Measurements from ENCODE around the gene PCDHA4. TPM values are rescaled to one million over a fixed set of nuclear protein-coding genes. Genes with fewer than 3 reads are reported as not detected.
A peak's percentile ranks its signal among the peaks of the same experiment; 100 is the strongest.
"Not testable (repeated sequence)": the region's sequence is repeated elsewhere in the genome, so short reads cannot be mapped to it uniquely, and the experiment has no call there.

PCDHA4 gene
- polyA plus RNA-seq, 2 of the 4 experiments (the other 2 are of a cell fraction), result 1.9 to 3.3 TPM

DNA sequence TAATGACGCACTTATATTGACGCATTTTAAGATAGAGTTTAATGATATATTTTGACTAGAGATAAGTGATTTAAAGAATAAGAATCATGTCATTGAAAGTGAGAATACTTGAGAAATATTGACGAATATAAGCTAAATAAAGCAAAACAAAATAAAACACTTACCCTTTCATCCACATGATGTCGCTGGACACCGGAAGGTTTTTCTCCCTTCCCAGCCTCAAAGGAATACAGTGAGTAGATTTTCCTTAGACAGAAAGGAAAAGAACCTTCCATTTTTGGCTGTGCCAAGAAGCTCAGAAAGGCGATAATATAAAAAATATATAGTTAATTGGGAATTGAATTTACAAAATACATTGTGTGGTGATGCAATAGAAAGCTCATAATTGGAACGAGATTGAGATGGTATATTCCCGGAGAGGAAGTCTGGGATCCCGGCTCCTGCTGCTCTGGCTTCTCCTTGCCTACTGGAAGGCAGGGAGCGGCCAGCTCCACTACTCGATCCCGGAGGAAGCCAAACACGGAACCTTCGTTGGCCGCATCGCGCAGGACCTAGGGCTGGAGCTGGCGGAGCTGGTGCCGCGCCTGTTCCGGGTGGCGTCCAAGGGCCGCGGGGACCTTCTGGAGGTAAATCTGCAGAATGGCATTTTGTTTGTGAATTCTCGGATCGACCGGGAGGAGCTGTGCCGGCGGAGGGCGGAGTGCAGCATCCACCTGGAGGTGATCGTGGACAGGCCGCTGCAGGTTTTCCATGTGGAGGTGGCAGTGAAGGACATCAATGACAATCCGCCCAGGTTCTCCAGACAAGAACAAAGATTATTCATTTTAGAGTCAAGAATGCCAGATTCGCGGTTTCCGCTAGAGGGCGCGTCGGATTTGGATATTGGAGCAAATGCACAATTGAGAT lies 14.8 kb downstream of the PCDHA4 start, which contains the start of gene PCDHA5 (continued):
- no peak for TF ChIP-seq ATOH8 (CRISPR knock-in tag; IDR thresholded peaks at IDR 0.05; ENCODE audit: low read depth)
- TF ChIP-seq PHF8 (IDR thresholded peaks at IDR 0.05; ENCODE audit: borderline replicate concordance, low read depth), result no peak
- TF ChIP-seq, protein P1, sequence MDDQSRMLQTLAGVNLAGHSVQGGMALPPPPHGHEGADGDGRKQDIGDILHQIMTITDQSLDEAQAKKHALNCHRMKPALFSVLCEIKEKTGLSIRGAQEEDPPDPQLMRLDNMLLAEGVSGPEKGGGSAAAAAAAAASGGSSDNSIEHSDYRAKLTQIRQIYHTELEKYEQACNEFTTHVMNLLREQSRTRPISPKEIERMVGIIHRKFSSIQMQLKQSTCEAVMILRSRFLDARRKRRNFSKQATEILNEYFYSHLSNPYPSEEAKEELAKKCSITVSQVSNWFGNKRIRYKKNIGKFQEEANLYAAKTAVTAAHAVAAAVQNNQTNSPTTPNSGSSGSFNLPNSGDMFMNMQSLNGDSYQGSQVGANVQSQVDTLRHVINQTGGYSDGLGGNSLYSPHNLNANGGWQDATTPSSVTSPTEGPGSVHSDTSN (IDR thresholded peaks at IDR 0.05), result no peak
- TF ChIP-seq RAD21 (conservative IDR thresholded peaks at IDR 0.05 in 1 of 2, IDR thresholded peaks at IDR 0.05 in 1 of 2), result peak; percentile 43 to 65; a peak in 4 of 5 replicates
- peak; percentile 51 for TF ChIP-seq MAFK (IDR thresholded peaks at IDR 0.05; ENCODE audit: partially characterized antibody)
- peak; percentile 28; the same call in 1 of the 2 replicates for TF ChIP-seq MAX (IDR thresholded peaks at IDR 0.05)
- TF ChIP-seq ZNF302 (CRISPR knock-in tag; IDR thresholded peaks at IDR 0.05), result no peak

DNA sequence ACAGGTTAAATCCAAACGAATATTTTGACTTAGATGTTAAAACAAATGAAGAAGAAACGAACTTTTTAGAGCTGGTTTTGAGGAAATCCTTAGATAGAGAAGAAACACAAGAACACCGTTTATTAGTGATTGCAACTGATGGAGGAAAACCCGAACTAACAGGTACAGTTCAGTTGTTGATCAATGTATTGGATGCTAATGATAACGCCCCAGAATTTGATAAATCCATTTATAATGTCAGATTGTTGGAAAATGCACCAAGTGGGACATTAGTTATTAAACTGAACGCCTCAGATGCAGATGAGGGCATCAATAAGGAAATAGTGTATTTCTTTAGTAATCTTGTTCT lies 15.4 kb downstream of the PCDHA4 start:
- ATAC-seq (no peak), DNase-seq (ENCODE audit: low read depth in 1 of 2, low spot score in 1 of 2) (no peak), FAIRE-seq (no peak)
- Histone ChIP-seq H3K4me1 (no peaks in the 10 kb centered on the region), H3K4me2 (peak overlapping the region; percentile 70), H3K27ac (no peak overlapping the region), H3K9me3 (no peaks in the 10 kb centered on the region), H3K4me3 (peak overlapping the region; percentile 57)
- no peak for TF ChIP-seq ZC3H11A (IDR thresholded peaks at IDR 0.05)
- no peak for TF ChIP-seq ZSCAN20 (CRISPR knock-in tag; IDR thresholded peaks at IDR 0.05)
- TF ChIP-seq BHLHE40 (IDR thresholded peaks at IDR 0.05; ENCODE audit: low read depth, low read length), result no peak
- no peak for TF ChIP-seq MYC (IDR thresholded peaks at IDR 0.05; ENCODE audit: borderline replicate concordance, low read length)
- no peak for TF ChIP-seq HDAC2 (IDR thresholded peaks at IDR 0.05)
- no peak for TF ChIP-seq CBX2 (IDR thresholded peaks at IDR 0.05; ENCODE audit: borderline replicate concordance, low read depth)
- TF ChIP-seq ZNF302 (CRISPR knock-in tag; IDR thresholded peaks at IDR 0.05), result no peak
- ChIA-PET POLR2A (interaction anchor here (1.8 kb wide), 1 partner anchor 218 kb away, joined by 17 read pairs; no protein-coding TSS in a partner anchor), CTCF (interaction anchor here (0.7 to 4.8 kb wide), 25 partner anchors 15 to 328 kb away, joined by 3 to 74 read pairs (median 5); partner anchors contain the start of genes PCDHA12, PCDHA2, PCDHA4 and PCDHAC1)
- 18% methylated on average over 6 of the region's 6 CpGs for WGBS (ENCODE audit: missing lambda C conversion rate)

GRCh38 chr5:140822969-140823368 lies 16.1 kb downstream of the PCDHA4 start:
- POLR2A ChIA-PET; FAIRE-seq; H3K27ac ChIP-seq; H3K4me2 ChIP-seq; H3K4me3 ChIP-seq; H3K9me3 ChIP-seq; H3K4me1 ChIP-seq; DNase-seq (ENCODE audit: low read depth in 1 of 2, low spot score in 1 of 2); ATAC-seq: not testable (repeated sequence)
- CTCF ChIA-PET, result interaction anchor here (1.6 to 3.3 kb wide), 4 partner anchors 28 to 205 kb away, joined by 6 to 27 read pairs (median 8); partner anchors contain the start of genes PCDHA12 and PCDHA2
- WGBS (ENCODE audit: missing lambda C conversion rate), result 91% methylated on average over 48 of the region's 48 CpGs

- CTCF ChIA-PET, result interaction anchor here (1.2 to 1.5 kb wide), 2 partner anchors 216 to 217 kb away, joined by 3 to 6 read pairs; no protein-coding TSS in a partner anchor
- POLR2A ChIA-PET, result no interaction called here
- no peak overlapping the region for H3K4me3 ChIP-seq
- no peaks in the 10 kb centered on the region for H3K9me3 ChIP-seq
- H3K27ac ChIP-seq, result no peak overlapping the region
- TF ChIP-seq POLR2A (IDR thresholded peaks at IDR 0.05; ENCODE audit: low read length), result no peak
- TF ChIP-seq, protein P2, sequence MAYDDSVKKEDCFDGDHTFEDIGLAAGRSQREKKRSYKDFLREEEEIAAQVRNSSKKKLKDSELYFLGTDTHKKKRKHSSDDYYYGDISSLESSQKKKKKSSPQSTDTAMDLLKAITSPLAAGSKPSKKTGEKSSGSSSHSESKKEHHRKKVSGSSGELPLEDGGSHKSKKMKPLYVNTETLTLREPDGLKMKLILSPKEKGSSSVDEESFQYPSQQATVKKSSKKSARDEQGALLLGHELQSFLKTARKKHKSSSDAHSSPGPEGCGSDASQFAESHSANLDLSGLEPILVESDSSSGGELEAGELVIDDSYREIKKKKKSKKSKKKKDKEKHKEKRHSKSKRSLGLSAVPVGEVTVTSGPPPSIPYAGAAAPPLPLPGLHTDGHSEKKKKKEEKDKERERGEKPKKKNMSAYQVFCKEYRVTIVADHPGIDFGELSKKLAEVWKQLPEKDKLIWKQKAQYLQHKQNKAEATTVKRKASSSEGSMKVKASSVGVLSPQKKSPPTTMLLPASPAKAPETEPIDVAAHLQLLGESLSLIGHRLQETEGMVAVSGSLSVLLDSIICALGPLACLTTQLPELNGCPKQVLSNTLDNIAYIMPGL (CRISPR knock-in tag; IDR thresholded peaks at IDR 0.05; ENCODE audit: borderline replicate concordance), result no peak
- TF ChIP-seq ZC3H11A (IDR thresholded peaks at IDR 0.05), result no peak
- TF ChIP-seq EHF (CRISPR knock-in tag; IDR thresholded peaks at IDR 0.05), result no peak
- no peak for TF ChIP-seq HOXA7 (CRISPR knock-in tag; IDR thresholded peaks at IDR 0.05)
- no peak for TF ChIP-seq USF2 (IDR thresholded peaks at IDR 0.05)
- TF ChIP-seq, protein P3, sequence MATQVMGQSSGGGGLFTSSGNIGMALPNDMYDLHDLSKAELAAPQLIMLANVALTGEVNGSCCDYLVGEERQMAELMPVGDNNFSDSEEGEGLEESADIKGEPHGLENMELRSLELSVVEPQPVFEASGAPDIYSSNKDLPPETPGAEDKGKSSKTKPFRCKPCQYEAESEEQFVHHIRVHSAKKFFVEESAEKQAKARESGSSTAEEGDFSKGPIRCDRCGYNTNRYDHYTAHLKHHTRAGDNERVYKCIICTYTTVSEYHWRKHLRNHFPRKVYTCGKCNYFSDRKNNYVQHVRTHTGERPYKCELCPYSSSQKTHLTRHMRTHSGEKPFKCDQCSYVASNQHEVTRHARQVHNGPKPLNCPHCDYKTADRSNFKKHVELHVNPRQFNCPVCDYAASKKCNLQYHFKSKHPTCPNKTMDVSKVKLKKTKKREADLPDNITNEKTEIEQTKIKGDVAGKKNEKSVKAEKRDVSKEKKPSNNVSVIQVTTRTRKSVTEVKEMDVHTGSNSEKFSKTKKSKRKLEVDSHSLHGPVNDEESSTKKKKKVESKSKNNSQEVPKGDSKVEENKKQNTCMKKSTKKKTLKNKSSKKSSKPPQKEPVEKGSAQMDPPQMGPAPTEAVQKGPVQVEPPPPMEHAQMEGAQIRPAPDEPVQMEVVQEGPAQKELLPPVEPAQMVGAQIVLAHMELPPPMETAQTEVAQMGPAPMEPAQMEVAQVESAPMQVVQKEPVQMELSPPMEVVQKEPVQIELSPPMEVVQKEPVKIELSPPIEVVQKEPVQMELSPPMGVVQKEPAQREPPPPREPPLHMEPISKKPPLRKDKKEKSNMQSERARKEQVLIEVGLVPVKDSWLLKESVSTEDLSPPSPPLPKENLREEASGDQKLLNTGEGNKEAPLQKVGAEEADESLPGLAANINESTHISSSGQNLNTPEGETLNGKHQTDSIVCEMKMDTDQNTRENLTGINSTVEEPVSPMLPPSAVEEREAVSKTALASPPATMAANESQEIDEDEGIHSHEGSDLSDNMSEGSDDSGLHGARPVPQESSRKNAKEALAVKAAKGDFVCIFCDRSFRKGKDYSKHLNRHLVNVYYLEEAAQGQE (IDR thresholded peaks at IDR 0.05), result no peak
- no peak for TF ChIP-seq RAD21 (conservative IDR thresholded peaks at IDR 0.05 in 1 of 2, IDR thresholded peaks at IDR 0.05 in 1 of 2)
- no peak for TF ChIP-seq CBX8 (IDR thresholded peaks at IDR 0.05)
- FAIRE-seq (no peak), DNase-seq (ENCODE audit: low read depth in 1 of 2, low spot score in 1 of 2) (no peak), ATAC-seq (no peak)
- no peak overlapping the region for H3K4me2 ChIP-seq
- H3K4me1 ChIP-seq, result no peaks in the 10 kb centered on the region
- WGBS (ENCODE audit: missing lambda C conversion rate), result 89% methylated on average over 30 of the region's 38 CpGs
These were observed 16.6 kb downstream of the PCDHA4 start for GRCh38 chr5:140823475-140823874.
